ENCODE data around the gene PRPH2.
"Not testable (repeated sequence)": the region's sequence is repeated elsewhere in the genome, so short reads cannot be mapped to it uniquely, and the experiment has no call there.

PRPH2 gene

DNA sequence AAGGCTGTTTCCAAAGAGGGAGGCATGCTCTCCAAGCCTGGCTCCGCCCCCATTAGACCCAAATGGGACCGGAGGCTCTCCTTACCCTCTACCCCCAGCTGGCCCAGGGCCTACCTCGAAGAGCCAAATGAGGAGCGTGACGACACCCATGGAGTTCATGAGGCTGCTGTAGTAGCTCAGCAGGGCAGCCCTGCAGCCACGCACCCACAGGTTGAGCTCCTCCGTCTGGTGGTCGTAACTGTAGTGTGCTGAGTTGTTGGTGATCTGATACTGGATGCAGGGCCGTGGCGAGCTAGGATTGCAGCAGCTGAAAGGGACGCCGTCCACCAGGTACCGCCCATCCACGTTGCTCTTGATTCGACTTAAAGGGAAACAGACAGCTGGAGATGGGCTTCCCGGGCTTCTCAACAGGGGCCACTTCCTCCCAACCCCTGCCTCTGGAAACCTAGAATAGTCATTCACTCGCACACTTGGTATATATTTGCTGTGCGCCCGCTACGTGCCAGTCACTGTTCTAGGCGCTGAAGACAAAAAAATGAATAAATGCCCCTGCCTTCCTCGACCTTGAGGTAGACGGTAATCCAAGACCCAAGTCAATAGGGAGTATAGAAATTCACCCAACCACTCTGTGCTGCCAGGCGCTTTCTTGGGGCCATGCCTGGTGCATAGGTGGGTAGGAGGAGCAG is 18.0 kb downstream of the PRPH2 start:
- no peaks in the 10 kb centered on the region for H3K36me3 ChIP-seq (replicated peaks)
- no peaks in the 10 kb centered on the region for H3K9me3 ChIP-seq
- H3K4me1 ChIP-seq, result no peaks in the 10 kb centered on the region
- H3K4me3 ChIP-seq, result no peak overlapping the region
- in situ Hi-C loops (cut with MboI; ENCODE audit: low sequenced_read_pairs), result no loop called here
- no peak for DNase-seq (ENCODE audit: low spot score in 2 of 2)
- H3K27me3 ChIP-seq (ENCODE audit: low read depth), result no peaks in the 10 kb centered on the region

- H3K27me3 ChIP-seq (ENCODE audit: low read depth); H3K36me3 ChIP-seq (replicated peaks); H3K9me3 ChIP-seq; DNase-seq (ENCODE audit: low spot score in 2 of 2); in situ Hi-C loops (cut with MboI; ENCODE audit: low sequenced_read_pairs); H3K4me1 ChIP-seq; H3K4me3 ChIP-seq: not testable (repeated sequence)
Measured at GRCh38 chr6:42702786-42703185, 19.6 kb downstream of the PRPH2 start.

DNA sequence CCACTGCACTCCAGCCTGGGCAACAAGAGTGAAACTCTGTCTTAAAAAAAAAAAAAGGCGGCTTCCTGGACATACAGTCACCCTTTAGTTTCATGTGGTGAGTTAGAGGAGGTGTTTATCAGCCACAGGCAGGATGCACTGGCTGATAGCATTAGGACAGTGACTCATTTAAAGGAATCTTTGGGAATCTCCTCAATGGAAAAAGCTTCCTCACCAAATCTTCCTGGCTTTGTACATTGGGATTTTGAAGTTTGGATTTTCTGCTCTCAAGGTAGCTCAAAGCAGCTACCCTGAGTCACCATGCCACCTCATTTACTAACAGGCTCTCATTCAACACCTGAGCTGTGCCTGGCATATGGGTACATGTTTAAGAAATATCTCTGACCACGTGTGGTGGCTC is 20.2 kb downstream of the PRPH2 start:
- in situ Hi-C loops (cut with MboI; ENCODE audit: low sequenced_read_pairs), result no loop called here
- no peak overlapping the region for H3K4me3 ChIP-seq
- no peaks in the 10 kb centered on the region for H3K36me3 ChIP-seq (replicated peaks)
- no peaks in the 10 kb centered on the region for H3K9me3 ChIP-seq
- H3K27me3 ChIP-seq (ENCODE audit: low read depth), result no peaks in the 10 kb centered on the region
- DNase-seq (ENCODE audit: low spot score in 2 of 2), result no peak
- no peaks in the 10 kb centered on the region for H3K4me1 ChIP-seq

- DNase-seq (ENCODE audit: low spot score in 2 of 2), result no peak
- no peaks in the 10 kb centered on the region for H3K9me3 ChIP-seq
- H3K27me3 ChIP-seq (ENCODE audit: low read depth), result no peaks in the 10 kb centered on the region
- H3K36me3 ChIP-seq (replicated peaks), result no peaks in the 10 kb centered on the region
- H3K4me1 ChIP-seq, result no peaks in the 10 kb centered on the region
- no peak overlapping the region for H3K4me3 ChIP-seq
- in situ Hi-C loops (cut with MboI; ENCODE audit: low sequenced_read_pairs), result no loop called here
Measured at GRCh38 chr6:42698217-42698616, 24.2 kb downstream of the PRPH2 start.

DNA sequence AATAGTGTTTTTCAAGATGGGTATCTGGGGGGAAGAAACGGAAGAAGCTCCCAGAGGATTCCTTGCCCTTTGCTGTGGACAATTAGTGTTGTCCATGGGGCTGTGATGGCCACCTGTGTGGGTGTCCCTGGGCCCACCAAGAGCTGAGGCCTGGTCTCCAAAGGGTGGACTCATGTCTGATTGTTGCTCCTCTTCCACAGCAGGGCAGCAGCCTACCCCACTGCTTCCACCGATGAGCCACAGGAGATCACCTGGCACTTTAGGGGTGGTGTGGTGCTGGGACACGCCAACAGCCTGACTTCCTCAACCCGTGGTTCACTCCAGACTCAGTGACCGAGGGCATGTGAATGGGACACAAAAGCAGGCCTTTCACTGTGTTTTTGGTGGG is 25.1 kb downstream of the PRPH2 start:
- Histone ChIP-seq H3K27me3 (ENCODE audit: low read depth) (no peaks in the 10 kb centered on the region), H3K9me3 (no peaks in the 10 kb centered on the region), H3K4me1 (no peaks in the 10 kb centered on the region), H3K4me3 (no peak overlapping the region), H3K36me3 (replicated peaks) (peaks cover 6% of the 10 kb centered on the region)
- no peak for DNase-seq (ENCODE audit: low spot score in 2 of 2)
- in situ Hi-C loops (cut with MboI; ENCODE audit: low sequenced_read_pairs), result no loop called here

- no peaks in the 10 kb centered on the region for H3K27me3 ChIP-seq (ENCODE audit: low read depth)
- H3K36me3 ChIP-seq (replicated peaks), result peaks cover 8% of the 10 kb centered on the region
- H3K9me3 ChIP-seq, result no peaks in the 10 kb centered on the region
- in situ Hi-C loops (cut with MboI; ENCODE audit: low sequenced_read_pairs), result no loop called here
- no peak for DNase-seq (ENCODE audit: low spot score in 2 of 2)
- no peaks in the 10 kb centered on the region for H3K4me1 ChIP-seq
- H3K4me3 ChIP-seq, result no peak overlapping the region
Measured at GRCh38 chr6:42696526-42697267, 25.7 kb downstream of the PRPH2 start.

DNA sequence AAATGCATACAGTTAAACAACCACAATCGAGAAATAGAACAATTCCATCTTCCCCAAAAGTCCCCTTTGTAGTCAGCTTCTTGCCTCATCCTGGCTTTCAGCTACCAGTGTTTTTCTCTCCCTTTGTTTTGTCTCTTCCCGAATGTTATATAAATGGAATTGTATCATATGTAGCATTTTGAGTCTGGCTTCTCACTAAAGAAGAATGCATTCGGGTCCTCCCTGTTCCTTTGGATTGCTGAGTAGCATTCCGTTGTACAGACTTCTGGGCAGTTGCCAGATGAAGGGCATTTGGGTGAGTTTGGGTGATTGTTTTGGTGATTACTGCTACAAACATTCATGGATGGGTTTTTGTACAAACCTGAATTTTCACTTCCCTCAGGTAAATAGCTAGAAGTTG is 27.8 kb downstream of the PRPH2 start:
- Histone ChIP-seq H3K36me3 (replicated peaks) (peaks cover 15% of the 10 kb centered on the region), H3K4me3 (no peak overlapping the region), H3K9me3 (no peaks in the 10 kb centered on the region), H3K27me3 (ENCODE audit: low read depth) (no peaks in the 10 kb centered on the region), H3K4me1 (no peaks in the 10 kb centered on the region)
- no peak for DNase-seq (ENCODE audit: low spot score in 2 of 2)
- in situ Hi-C loops (cut with MboI; ENCODE audit: low sequenced_read_pairs), result no loop called here

GRCh38 chr6:42693725-42694323 is 28.6 kb downstream of the PRPH2 start:
- Histone ChIP-seq H3K4me1 (no peaks in the 10 kb centered on the region), H3K36me3 (replicated peaks) (peaks cover 18% of the 10 kb centered on the region), H3K4me3 (no peak overlapping the region), H3K27me3 (ENCODE audit: low read depth) (no peaks in the 10 kb centered on the region), H3K9me3 (no peaks in the 10 kb centered on the region)
- DNase-seq (ENCODE audit: low spot score in 2 of 2), result no peak
- in situ Hi-C loops (cut with MboI; ENCODE audit: low sequenced_read_pairs), result no loop called here

DNA sequence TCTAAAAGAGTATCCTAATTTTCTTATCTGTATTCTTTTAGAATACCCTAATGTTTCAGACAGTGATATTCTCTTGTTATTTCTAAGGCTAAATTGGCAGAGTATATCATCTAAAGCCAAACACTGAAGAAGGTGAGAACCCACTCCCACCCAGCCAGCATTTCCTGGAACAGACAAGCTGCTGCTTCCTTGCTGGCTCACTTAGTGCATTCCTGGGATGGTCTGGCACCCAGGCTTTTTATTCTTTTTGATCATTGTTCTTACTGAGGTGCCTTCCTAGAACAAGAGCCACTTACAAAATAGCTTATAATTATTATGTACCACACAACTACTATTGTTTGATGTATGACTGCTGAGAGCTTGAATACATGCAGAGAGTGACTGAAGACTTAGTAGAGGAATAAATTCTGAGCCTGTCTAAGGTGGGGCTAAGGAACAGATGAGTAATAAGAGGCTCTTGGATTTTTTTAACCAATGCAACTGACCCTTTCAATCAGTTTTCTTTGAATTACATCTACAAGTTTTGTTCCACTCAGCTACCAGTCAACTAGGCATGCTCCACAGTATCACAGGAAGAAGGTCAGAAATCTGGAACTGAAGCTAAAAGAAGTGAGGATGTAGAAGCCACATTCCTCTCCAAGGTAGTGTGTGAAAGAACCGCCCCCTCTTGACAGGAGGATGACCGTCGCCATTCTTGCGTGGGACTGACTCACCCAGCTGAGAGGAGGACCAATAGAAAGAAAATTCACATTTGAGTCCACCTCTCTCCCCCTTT is 30.1 kb downstream of the PRPH2 start:
- Histone ChIP-seq H3K36me3 (replicated peaks) (peaks cover 27% of the 10 kb centered on the region), H3K27me3 (ENCODE audit: low read depth) (no peaks in the 10 kb centered on the region), H3K4me1 (no peaks in the 10 kb centered on the region), H3K9me3 (no peaks in the 10 kb centered on the region), H3K4me3 (no peak overlapping the region)
- DNase-seq (ENCODE audit: low spot score in 2 of 2), result no peak
- in situ Hi-C loops (cut with MboI; ENCODE audit: low sequenced_read_pairs), result no loop called here

GRCh38 chr6:42690872-42691271 is 31.5 kb downstream of the PRPH2 start:
- DNase-seq (ENCODE audit: low spot score in 2 of 2), result no peak
- H3K27me3 ChIP-seq (ENCODE audit: low read depth), result no peaks in the 10 kb centered on the region
- H3K4me1 ChIP-seq, result no peaks in the 10 kb centered on the region
- peaks cover 28% of the 10 kb centered on the region for H3K36me3 ChIP-seq (replicated peaks)
- H3K9me3 ChIP-seq, result no peaks in the 10 kb centered on the region
- no peak overlapping the region for H3K4me3 ChIP-seq
- in situ Hi-C loops (cut with MboI; ENCODE audit: low sequenced_read_pairs), result no loop called here

DNA sequence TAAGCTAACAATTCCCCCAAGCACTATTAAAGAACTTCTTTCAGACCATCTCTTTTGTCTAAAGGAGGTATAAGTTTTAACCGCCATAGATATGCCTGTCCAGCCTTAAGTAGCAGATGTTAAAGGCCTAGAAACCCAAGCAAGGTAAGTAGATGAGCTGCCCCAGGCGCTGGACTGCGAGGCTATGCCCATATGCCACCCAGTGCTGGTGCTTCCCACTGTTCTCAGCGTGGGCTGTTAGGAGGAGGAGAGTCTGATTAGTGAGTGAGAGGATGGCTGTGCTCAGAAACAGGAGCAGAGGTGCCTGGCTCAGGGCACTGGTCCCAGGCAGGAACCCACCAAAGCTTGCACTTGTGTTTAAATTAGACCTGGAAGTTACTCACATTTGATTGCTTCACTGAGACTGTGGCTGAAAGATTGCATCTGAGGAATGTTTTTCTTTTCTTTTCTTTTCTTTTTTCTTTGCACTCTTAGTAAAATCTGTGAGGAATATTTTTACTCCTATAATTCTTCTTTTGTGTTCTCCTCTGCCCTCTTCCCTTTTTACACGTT is 32.2 kb downstream of the PRPH2 start:
- H3K9me3 ChIP-seq, result no peaks in the 10 kb centered on the region
- no peak overlapping the region for H3K4me3 ChIP-seq
- H3K4me1 ChIP-seq, result no peaks in the 10 kb centered on the region
- DNase-seq (ENCODE audit: low spot score in 2 of 2), result no peak
- peaks cover 35% of the 10 kb centered on the region for H3K36me3 ChIP-seq (replicated peaks)
- H3K27me3 ChIP-seq (ENCODE audit: low read depth), result no peaks in the 10 kb centered on the region
- in situ Hi-C loops (cut with MboI; ENCODE audit: low sequenced_read_pairs), result no loop called here

DNA sequence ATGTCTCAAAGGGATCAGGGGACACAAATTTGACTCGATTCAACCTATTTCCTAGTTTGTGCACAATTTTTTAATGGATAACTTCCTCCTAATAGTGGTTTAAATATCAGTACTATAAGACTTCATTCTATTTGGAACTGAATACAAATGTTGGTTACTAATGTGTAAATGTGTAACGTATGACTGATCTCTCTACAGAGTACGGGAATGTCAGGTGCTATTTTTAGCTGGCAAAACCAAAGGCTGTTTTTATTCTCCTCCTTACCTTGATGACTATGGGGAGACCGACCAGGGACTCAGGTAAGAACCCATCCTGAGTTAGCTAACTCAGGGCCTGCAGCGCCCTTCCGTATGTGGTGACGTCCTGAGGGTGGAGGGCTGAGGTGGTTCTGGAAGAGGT is 33.0 kb downstream of the PRPH2 start:
- H3K4me1 ChIP-seq, result no peaks in the 10 kb centered on the region
- H3K9me3 ChIP-seq, result no peaks in the 10 kb centered on the region
- no peak for DNase-seq (ENCODE audit: low spot score in 2 of 2)
- H3K4me3 ChIP-seq, result no peak overlapping the region
- peaks cover 41% of the 10 kb centered on the region for H3K36me3 ChIP-seq (replicated peaks)
- in situ Hi-C loops (cut with MboI; ENCODE audit: low sequenced_read_pairs), result no loop called here
- H3K27me3 ChIP-seq (ENCODE audit: low read depth), result no peaks in the 10 kb centered on the region

DNA sequence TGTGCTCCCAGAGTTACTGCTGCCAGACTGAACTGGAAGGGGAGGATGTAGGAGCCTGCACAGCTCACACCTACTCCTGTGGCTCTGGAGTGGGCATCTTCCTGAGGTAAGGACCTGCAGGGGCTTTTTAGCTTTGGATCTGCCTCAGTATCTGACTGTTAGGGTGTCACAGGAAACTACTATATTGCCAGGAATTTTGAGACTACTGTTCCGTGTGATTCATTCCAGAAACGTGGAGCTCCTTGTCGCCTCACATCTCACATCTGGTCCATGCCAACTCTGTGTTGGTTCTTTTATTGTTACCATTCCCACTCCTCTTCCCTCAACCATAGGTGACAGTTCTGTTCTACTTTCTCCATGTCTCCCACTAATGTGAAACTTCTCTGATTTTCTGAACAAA is 34.1 kb downstream of the PRPH2 start:
- H3K9me3 ChIP-seq, result no peaks in the 10 kb centered on the region
- H3K4me3 ChIP-seq, result no peak overlapping the region
- no peaks in the 10 kb centered on the region for H3K27me3 ChIP-seq (ENCODE audit: low read depth)
- peaks cover 46% of the 10 kb centered on the region for H3K36me3 ChIP-seq (replicated peaks)
- no peak for DNase-seq (ENCODE audit: low spot score in 2 of 2)
- in situ Hi-C loops (cut with MboI; ENCODE audit: low sequenced_read_pairs), result no loop called here
- no peaks in the 10 kb centered on the region for H3K4me1 ChIP-seq

Data from HAP-1 (cell line).